Measurements from ENCODE around the gene MORC2.

Gene MORC2

GRCh38 chr22:30945653-30946052 is 22.9 kb downstream of the MORC2 start:
- H3K4me3 ChIP-seq (ENCODE audit: low read depth, low read length) = no peak overlapping the region
- no peak for TF ChIP-seq CTCF (IDR thresholded peaks at IDR 0.05; ENCODE audit: borderline replicate concordance, insufficient read depth, low read depth, low read length)

- no peak for TF ChIP-seq CTCF (IDR thresholded peaks at IDR 0.05; ENCODE audit: borderline replicate concordance, insufficient read depth, low read depth, low read length)
- no peak overlapping the region for H3K4me3 ChIP-seq (ENCODE audit: low read depth, low read length)
Measured at GRCh38 chr22:30944986-30945385, 23.6 kb downstream of the MORC2 start.

- no peak overlapping the region for H3K4me3 ChIP-seq (ENCODE audit: low read depth, low read length)
- TF ChIP-seq CTCF (IDR thresholded peaks at IDR 0.05; ENCODE audit: borderline replicate concordance, insufficient read depth, low read depth, low read length) = no peak
Measured at GRCh38 chr22:30943368-30943767, 25.2 kb downstream of the MORC2 start.

GRCh38 chr22:30941363-30941740 is 27.2 kb downstream of the MORC2 start:
- TF ChIP-seq CTCF (IDR thresholded peaks at IDR 0.05; ENCODE audit: borderline replicate concordance, insufficient read depth, low read depth, low read length) = no peak
- no peak overlapping the region for H3K4me3 ChIP-seq (ENCODE audit: low read depth, low read length)

GRCh38 chr22:30940685-30941362 is 27.8 kb downstream of the MORC2 start:
- H3K4me3 ChIP-seq (ENCODE audit: low read depth, low read length) = no peak overlapping the region
- TF ChIP-seq CTCF (IDR thresholded peaks at IDR 0.05; ENCODE audit: borderline replicate concordance, insufficient read depth, low read depth, low read length) = no peak

GRCh38 chr22:30934053-30934452 is 34.5 kb downstream of the MORC2 start:
- TF ChIP-seq CTCF (IDR thresholded peaks at IDR 0.05; ENCODE audit: borderline replicate concordance, insufficient read depth, low read depth, low read length) = no peak

GRCh38 chr22:30933457-30933856 is 35.1 kb downstream of the MORC2 start:
- H3K4me3 ChIP-seq (ENCODE audit: low read depth, low read length) = no peak overlapping the region

More at GRCh38 chr22:30934053-30934452, 34.5 kb downstream of the MORC2 start:
- H3K4me3 ChIP-seq (ENCODE audit: low read depth, low read length) = no peak overlapping the region

More at GRCh38 chr22:30933457-30933856, 35.1 kb downstream of the MORC2 start:
- no peak for TF ChIP-seq CTCF (IDR thresholded peaks at IDR 0.05; ENCODE audit: borderline replicate concordance, insufficient read depth, low read depth, low read length)
